Coronary artery (tissue), 2 donors: ENCODE data around the gene ITSN1.
"Not testable (repeated sequence)": the region's sequence is repeated elsewhere in the genome, so short reads cannot be mapped to it uniquely, and the experiment has no call there.

Experiments
- DNase-seq: peaks from one replicate; pipeline ENCODE4 v3.0.0-alpha.2; 2017; ENCODE audit warnings: low spot score
- H3K27ac ChIP-seq, 2 donors: fragments of 200-600 bp; sonication (generic); one replicate each; pipeline ENCODE4 v1.5.1; 2016 to 2019
- H3K4me3 ChIP-seq: fragments of 200-600 bp; sonication (generic); 2 replicates; pipeline ENCODE4 v1.5.1; 2016; ENCODE audit warnings: mild to moderate bottlenecking, moderate library complexity
- TF ChIP-seq, protein P1 (sequence below): fragments of 200-600 bp; sonication (generic); IDR thresholded peaks from one replicate; pipeline ENCODE4 v1.5.1; 2019; ENCODE audit warnings: antibody characterized with exemption

Gene ITSN1

DNA sequence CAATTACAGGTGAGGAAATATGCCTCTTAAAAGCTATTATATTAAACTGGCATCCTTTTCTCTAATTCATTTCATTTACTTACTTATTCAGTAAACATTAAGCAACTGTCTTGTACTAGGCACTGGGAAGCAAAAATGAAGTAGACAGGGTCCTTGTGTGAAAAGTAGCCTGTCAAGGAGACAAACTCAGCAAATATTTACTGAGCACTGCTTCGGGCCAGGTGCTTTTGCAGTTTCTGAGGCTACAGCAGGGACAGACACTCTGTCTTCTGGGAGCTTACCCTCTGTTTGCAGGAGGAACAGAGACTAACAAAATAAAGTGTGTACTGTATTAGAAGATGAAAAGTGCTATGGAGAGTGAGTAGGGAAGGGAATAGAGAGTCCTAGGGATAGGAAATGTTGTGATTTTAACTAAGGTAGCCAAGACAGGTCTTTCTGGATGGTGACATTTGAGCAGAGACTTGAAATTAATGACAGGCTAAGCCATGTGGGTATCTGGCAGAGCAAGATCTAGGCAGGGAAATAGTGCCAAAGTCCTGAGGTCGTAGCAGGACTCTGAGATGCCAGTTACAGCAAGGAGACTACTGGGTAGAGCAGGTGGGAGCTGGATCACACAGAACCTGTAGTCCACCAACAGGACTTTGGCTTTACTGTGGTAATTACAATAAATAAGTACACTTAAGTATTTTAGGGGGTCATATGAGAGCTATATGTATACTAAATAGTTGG is 133.0 kb downstream of the ITSN1 start:
- TF ChIP-seq, protein P1, sequence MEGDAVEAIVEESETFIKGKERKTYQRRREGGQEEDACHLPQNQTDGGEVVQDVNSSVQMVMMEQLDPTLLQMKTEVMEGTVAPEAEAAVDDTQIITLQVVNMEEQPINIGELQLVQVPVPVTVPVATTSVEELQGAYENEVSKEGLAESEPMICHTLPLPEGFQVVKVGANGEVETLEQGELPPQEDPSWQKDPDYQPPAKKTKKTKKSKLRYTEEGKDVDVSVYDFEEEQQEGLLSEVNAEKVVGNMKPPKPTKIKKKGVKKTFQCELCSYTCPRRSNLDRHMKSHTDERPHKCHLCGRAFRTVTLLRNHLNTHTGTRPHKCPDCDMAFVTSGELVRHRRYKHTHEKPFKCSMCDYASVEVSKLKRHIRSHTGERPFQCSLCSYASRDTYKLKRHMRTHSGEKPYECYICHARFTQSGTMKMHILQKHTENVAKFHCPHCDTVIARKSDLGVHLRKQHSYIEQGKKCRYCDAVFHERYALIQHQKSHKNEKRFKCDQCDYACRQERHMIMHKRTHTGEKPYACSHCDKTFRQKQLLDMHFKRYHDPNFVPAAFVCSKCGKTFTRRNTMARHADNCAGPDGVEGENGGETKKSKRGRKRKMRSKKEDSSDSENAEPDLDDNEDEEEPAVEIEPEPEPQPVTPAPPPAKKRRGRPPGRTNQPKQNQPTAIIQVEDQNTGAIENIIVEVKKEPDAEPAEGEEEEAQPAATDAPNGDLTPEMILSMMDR = no peak
- no peak for DNase-seq
- no peak overlapping the region for H3K4me3 ChIP-seq
- peak overlapping the region in 1 of 2 donors; percentile 41 for H3K27ac ChIP-seq

DNA sequence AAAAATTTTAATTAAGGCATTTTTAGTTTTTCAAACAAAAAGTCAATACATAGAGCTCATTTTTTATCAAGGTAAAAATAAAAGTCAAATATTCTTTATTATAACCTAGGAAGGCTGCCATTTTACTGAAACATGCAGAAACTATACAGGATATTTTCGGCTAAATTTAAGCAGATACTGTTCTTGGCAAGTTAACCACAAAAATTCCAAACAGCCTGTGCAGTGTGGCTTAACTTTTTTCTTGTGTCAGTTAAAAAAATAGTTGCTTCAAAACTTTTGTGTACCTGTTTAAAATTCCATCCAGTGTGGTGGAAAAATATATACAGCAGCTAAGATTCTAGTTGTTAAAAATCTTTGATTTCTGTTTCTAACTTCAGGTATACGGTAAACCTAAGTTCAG is 138.3 kb downstream of the ITSN1 start:
- TF ChIP-seq, protein P1 = no peak
- H3K4me3 ChIP-seq = no peak overlapping the region
- no peak overlapping the region for H3K27ac ChIP-seq
- DNase-seq = no peak

DNA sequence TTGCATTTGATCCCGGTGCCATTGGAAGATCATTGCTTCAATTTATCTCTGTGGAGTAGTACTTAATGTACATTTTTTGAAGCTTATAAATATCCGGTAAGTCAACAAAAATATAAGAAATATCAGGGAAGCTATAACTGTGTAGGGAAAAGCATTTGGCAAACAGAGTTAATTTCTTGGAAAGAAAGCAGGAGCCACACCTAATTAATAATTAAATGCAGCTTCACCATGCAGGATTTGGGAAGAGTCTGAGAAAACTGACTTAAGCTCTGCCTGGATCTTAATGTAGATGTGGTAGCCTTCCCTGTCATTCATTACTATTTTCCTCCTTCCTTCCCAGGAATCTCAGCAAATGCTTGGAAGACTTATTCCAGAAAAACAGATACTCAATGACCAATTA is 138.8 kb downstream of the ITSN1 start:
- DNase-seq = no peak
- TF ChIP-seq, protein P1 = no peak
- Histone ChIP-seq H3K27ac (no peak overlapping the region), H3K4me3 (no peak overlapping the region)

DNA sequence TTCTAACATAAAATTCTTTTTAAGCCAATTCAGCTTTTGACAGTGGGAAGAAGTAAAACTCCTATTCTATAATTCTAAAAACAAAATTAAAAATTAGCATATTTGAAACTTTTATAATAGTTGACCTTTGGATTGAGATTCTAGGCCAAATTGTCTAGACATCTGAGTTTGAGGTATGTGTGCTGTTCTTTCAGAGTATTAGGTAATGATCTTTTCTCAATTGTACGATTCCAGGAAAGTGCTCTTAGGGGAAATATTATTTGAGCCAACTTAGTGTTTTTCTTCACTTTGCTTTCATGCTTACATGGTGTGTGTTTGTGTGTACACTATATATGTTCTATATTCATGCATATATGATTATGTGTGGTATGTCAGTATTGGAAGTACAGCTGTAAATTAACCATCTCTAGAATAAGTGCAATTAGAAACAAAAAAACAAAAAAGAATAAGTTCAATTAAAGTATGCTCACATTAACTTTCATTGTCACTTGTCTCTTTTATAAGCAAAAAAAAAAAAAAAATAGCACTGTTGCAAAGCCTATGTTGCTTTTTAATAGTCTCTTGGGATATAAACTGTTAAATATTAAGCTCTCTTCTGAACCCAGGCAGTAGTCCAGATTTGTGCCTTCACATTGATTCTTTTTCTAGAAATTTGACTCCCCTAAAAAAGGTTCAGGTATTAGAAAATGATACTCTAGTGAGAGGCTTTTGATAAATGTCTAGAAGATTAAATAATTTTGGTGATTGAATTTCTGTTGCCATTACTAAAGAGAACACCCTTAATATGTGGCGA is 141.1 kb downstream of the ITSN1 start:
- H3K4me3 ChIP-seq = no peak overlapping the region
- no peak overlapping the region for H3K27ac ChIP-seq
- no peak for DNase-seq
- TF ChIP-seq, protein P1 = no peak

DNA sequence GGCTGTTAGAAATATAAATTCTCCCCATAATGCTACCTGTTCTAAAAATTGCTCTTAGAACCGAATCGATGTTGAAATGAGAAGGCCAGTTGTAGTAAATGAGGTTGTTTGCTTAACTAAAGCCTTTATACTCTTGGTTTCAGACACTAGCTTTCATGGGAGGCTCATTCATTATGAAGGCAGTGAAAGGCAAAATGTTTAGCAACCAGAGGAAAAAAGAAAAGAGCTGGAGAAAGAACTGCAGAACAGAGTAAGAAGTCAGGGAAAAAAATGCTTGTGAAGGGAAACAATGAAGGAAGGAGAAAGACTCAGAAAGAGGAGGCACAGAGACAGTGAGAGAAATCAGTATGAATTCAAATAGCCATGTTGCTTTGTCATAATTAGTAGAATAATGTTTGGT is 145.1 kb downstream of the ITSN1 start:
- TF ChIP-seq, protein P1 = no peak
- no peak for DNase-seq
- Histone ChIP-seq H3K27ac (no peak overlapping the region), H3K4me3 (no peak overlapping the region)

DNA sequence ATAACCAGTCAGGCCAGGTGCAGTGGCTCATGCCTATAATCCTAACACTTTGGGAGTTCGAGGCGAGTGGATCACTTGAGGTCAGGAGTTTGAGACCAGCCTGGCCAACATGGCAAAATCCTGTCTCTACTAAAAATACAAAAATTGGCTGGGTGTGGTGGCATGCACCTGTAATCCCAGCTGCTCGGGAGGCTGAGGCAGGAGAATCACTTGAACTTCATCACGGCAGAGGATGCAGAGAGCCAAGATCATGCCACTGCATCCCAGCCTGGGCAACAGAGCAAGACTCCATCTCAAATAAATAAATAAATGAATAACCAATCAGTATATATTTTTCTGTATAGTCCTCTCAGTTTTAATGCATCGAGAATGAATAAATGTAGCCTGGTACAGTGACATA is 146.1 kb downstream of the ITSN1 start:
- not testable (repeated sequence) for DNase-seq, H3K27ac ChIP-seq, H3K4me3 ChIP-seq

DNA sequence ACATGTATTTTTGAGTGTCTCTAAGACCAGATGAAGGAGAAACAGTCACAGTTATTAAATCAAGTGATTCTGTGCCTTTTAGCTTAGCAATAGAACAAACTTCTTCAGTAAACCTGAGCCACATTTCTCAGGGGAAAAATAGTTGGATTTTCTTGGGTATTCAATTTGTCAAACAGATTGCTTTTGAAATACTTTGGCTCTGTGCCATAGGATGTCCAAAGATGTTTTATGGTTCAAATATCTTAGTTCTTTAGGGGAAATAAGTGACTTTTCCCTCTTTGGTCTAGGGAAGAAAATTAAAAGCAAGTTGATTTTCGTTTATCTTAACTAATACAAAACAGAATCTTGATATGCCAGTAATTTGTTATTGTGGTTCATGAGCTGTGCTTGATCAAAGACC is 147.4 kb downstream of the ITSN1 start:
- H3K4me3 ChIP-seq = no peak overlapping the region
- TF ChIP-seq, protein P1 = no peak
- H3K27ac ChIP-seq = no peak overlapping the region
- no peak for DNase-seq
